Heart left ventricle (tissue), 13 donors: ENCODE results near the gene SLC2A5.

ENCODE experiments used
- POLR2A ChIP-seq, 2 donors: fragments of 450-650 bp; IDR thresholded peaks; one replicate each; pipeline ENCODE4 v1.6.1; 2017; ENCODE audit warnings: antibody characterized with exemption in 2 of 2, mild to moderate bottlenecking in 2 of 2, moderate library complexity in 2 of 2
- TF ChIP-seq, protein P1 (sequence below), 12 donors: fragments of 200-600 bp; sonication (generic) in 4 of 12; IDR thresholded peaks; one replicate each; pipeline versions ENCODE4 v1.5.0 to v1.8.0; 2018 to 2022; ENCODE audit warnings: antibody characterized with exemption in 12 of 12, mild to moderate bottlenecking in 5 of 12
- donor health status: ischemic (EF 13 %, LVEDD 7.1; RV severe dilation, severe dysfunction).
- donor health status: DM: no; HTN: yes; CAD: no.
- donor health status: DM: no; HTN: no; CAD: no.
- donor health status: ischemic (EF 25% LVEDD 6.9; RV normal size, moderate dysfunction).
- donor health status: ischemic (EF 25% LVEDD 5.7; RV mildly dilated, moderate dysfunction).
- donor health status: ischemic (EF 35%, LVEDD 5.7; RV mildly dilated, moderate dysfunction).
- donor health status: nonischemic (EF 11% LVEDD 7.7; RV severe dilation, severe dysfunction).
- donor health status: DM: yes; HTN: yes; CAD: no.
- donor health status: PGD.
- donor health status: ischemic (EF 29% LVEDD 5.4; RV normal size, mild dysfunction).
- donor health status: nonischemic (EF 23%, LVEDD 6.1; RV moderate dilation, normal function).

DNA sequence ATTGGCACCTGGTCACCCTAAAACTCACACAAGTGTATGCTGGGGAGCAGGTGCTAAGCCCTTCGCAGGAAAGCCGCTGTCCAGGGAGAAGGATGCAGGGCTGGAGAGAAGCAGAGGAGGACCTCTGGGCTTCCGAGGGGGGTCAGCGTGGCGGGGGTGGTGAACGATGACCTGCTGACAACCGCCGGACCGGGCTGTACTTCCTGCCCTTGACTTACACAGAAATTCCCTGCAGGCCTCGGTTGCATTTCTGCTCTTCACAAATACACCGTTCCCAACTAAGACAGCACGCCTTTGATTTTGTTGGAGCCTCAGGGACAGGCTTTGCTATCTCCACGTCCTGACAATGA, 80.8 kb downstream of the SLC2A5 start:
- TF ChIP-seq, protein P1, sequence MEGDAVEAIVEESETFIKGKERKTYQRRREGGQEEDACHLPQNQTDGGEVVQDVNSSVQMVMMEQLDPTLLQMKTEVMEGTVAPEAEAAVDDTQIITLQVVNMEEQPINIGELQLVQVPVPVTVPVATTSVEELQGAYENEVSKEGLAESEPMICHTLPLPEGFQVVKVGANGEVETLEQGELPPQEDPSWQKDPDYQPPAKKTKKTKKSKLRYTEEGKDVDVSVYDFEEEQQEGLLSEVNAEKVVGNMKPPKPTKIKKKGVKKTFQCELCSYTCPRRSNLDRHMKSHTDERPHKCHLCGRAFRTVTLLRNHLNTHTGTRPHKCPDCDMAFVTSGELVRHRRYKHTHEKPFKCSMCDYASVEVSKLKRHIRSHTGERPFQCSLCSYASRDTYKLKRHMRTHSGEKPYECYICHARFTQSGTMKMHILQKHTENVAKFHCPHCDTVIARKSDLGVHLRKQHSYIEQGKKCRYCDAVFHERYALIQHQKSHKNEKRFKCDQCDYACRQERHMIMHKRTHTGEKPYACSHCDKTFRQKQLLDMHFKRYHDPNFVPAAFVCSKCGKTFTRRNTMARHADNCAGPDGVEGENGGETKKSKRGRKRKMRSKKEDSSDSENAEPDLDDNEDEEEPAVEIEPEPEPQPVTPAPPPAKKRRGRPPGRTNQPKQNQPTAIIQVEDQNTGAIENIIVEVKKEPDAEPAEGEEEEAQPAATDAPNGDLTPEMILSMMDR (IDR thresholded peaks at IDR 0.05), result no peak
- TF ChIP-seq POLR2A (IDR thresholded peaks at IDR 0.05), result no peak
